HEK293 (cell line): ENCODE data around the gene DBH.

Experiments used
- CTCF ChIA-PET: fragments of 350-600 bp; formaldehyde crosslinking; extraction: SDS; loops from one replicate; lab custom pipeline; 2021; ENCODE audit warnings: antibody characterized with exemption; lab: Yijun Ruan, JAX
- POLR2A ChIA-PET: fragments of 300-600 bp; formaldehyde crosslinking; extraction: SDS; loops from one replicate; lab custom pipeline; 2020; ENCODE audit warnings: antibody characterized with exemption, inconsistent platforms; lab: Yijun Ruan, JAX
- H3K27ac ChIP-seq: fragments of 200-500 bp; sonication (Bioruptor generic); 2 replicates; pipeline ENCODE4 v1.5.1; 2014; ENCODE audit warnings: low read depth, low read length, control low read depth, inconsistent platforms; ENCODE audit errors: extremely low read depth
- H3K36me3 ChIP-seq, 2 experiments: fragments of 200-500 bp in 1 of 2; sonication (Bioruptor generic) in 1 of 2; 1 replicate in 1 of 2; 2 replicates in 1 of 2; pipeline ENCODE4 v1.5.1; 2014 to 2017; ENCODE audit warnings: inconsistent platforms in 2 of 2, low read length in 2 of 2; ENCODE audit not compliant: control insufficient read depth in 2 of 2, insufficient read depth in 1 of 2
- H3K4me1 ChIP-seq: fragments of 200-500 bp; sonication (Bioruptor generic); 2 replicates; pipeline ENCODE4 v1.5.1; 2014; ENCODE audit warnings: mild to moderate bottlenecking, low read length, inconsistent platforms; ENCODE audit not compliant: control insufficient read depth, insufficient read depth
- H3K4me3 ChIP-seq: 2 replicates; pipeline ENCODE4 v1.5.1; 2011; ENCODE audit warnings: low read depth, mild to moderate bottlenecking, control low read depth, low read length, moderate library complexity
- H3K9me3 ChIP-seq: fragments of 200-500 bp; sonication (Bioruptor generic); 2 replicates; pipeline ENCODE4 v1.5.1; 2014; ENCODE audit warnings: low read depth, low read length, inconsistent platforms; ENCODE audit not compliant: control insufficient read depth, insufficient read depth
- EGR2 ChIP-seq: fragments of 450-650 bp; formaldehyde crosslinking; IDR thresholded peaks from 2 replicates; pipeline ENCODE4 v1.5.1; 2016; ENCODE audit warnings: low read depth, missing biosample characterization, missing genetic modification characterization
- FEZF1 ChIP-seq: fragments of 450-650 bp; formaldehyde crosslinking; IDR thresholded peaks from 2 replicates; pipeline ENCODE4 v1.5.1; 2016; ENCODE audit warnings: missing biosample characterization, missing genetic modification characterization
- PRDM1 ChIP-seq: fragments of 450-650 bp; formaldehyde crosslinking; IDR thresholded peaks from 2 replicates; pipeline ENCODE4; 2016; ENCODE audit warnings: missing biosample characterization, missing genetic modification characterization
- SCRT2 ChIP-seq: fragments of 450-650 bp; formaldehyde crosslinking; IDR thresholded peaks from 2 replicates; pipeline ENCODE4 v1.5.1; 2016; ENCODE audit warnings: missing biosample characterization, missing genetic modification characterization
- SETDB1 ChIP-seq: IDR thresholded peaks from one replicate; pipeline ENCODE4 v1.6.1; 2017; ENCODE audit warnings: mild to moderate bottlenecking, low read length, moderate library complexity, mixed read lengths; ENCODE audit not compliant: insufficient read length
- ZFHX2 ChIP-seq: fragments of 450-650 bp; formaldehyde crosslinking; conservative IDR thresholded peaks from 2 replicates; pipeline ENCODE4 v1.5.1; 2016; ENCODE audit warnings: missing biosample characterization, missing genetic modification characterization
- ZNF214 ChIP-seq: fragments of 450-650 bp; formaldehyde crosslinking; IDR thresholded peaks from 2 replicates; pipeline ENCODE4 v1.5.1; 2017; ENCODE audit warnings: missing biosample characterization, mild to moderate bottlenecking, missing genetic modification characterization, borderline replicate concordance
- ZNF521 ChIP-seq: fragments of 450-650 bp; formaldehyde crosslinking; IDR thresholded peaks from 2 replicates; pipeline ENCODE4 v1.5.1; 2017; ENCODE audit warnings: missing biosample characterization, mild to moderate bottlenecking, missing genetic modification characterization
- ZNF707 ChIP-seq: fragments of 450-650 bp; formaldehyde crosslinking; IDR thresholded peaks from 2 replicates; pipeline ENCODE4 v1.5.1; 2016; ENCODE audit warnings: missing biosample characterization, missing genetic modification characterization
- ZNF747 ChIP-seq: fragments of 450-650 bp; formaldehyde crosslinking; IDR thresholded peaks from 2 replicates; pipeline ENCODE4 v1.5.1; 2016; ENCODE audit warnings: missing biosample characterization, missing genetic modification characterization
- ZNF76 ChIP-seq: fragments of 450-650 bp; formaldehyde crosslinking; IDR thresholded peaks from 2 replicates; pipeline ENCODE4; 2016; ENCODE audit warnings: low read depth, missing biosample characterization, missing genetic modification characterization, borderline replicate concordance
- TF ChIP-seq, protein P1 (sequence below): fragments of 450-650 bp; formaldehyde crosslinking; IDR thresholded peaks from 2 replicates; pipeline ENCODE4 v1.5.1; 2017; ENCODE audit warnings: missing biosample characterization, missing genetic modification characterization
- TF ChIP-seq, protein P2 (sequence below): fragments of 450-650 bp; formaldehyde crosslinking; IDR thresholded peaks from 2 replicates; pipeline ENCODE4; 2016; ENCODE audit warnings: missing biosample characterization, missing genetic modification characterization
- TF ChIP-seq, protein P3 (sequence below): fragments of 450-650 bp; formaldehyde crosslinking; IDR thresholded peaks from 2 replicates; pipeline ENCODE4 v1.5.1; 2016; ENCODE audit warnings: missing biosample characterization, missing genetic modification characterization
- TF ChIP-seq, protein P4 (sequence below): fragments of 450-650 bp; formaldehyde crosslinking; IDR thresholded peaks from 2 replicates; pipeline ENCODE4 v1.5.1; 2017; ENCODE audit warnings: missing biosample characterization, missing genetic modification characterization

Gene DBH

DNA sequence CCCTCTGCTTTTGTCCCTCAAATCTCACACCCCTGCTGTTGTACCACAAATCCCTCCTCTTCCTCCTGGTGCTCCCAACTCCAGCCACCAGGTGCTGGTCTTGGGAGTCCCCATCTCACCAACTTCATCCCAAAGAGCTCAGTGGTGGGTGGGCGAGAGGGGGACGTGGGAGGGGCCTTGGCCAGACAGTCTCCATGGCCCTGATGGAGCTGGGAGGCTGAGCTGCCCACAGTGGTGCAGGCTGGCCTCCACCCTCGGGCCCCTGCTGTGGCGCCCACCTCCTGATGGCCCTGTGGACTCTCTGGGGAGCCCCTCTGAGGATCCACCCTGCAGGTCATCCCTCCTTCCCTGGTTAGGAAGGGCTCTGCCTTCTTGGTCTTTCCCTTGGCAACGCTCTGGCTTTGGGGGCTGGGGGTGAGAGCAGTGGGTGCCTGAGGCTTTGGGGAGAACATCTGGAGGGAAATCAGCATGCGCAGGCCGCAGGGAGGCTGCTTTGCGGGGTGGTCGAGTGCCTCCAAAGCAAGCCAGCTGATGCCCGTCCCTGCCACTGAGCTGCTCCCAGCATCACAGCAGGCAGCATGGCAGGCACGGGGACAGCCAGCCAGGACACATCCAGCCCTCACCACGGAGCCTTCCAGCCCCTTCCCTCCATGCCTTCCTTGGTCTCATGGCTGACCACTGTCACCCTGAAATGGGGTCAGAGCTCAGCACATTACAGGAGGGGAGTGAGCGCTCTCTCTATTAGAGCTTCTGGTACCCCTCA lies 19.3 kb upstream of the DBH start:
- no peaks in the 10 kb centered on the region for H3K9me3 ChIP-seq
- no peaks in the 10 kb centered on the region for H3K36me3 ChIP-seq
- no peaks in the 10 kb centered on the region for H3K4me1 ChIP-seq
- ChIA-PET CTCF (interaction anchor here (0.7 to 1.3 kb wide), 4 partner anchors 15 to 378 kb away, joined by 3 to 5 read pairs (median 4); no protein-coding TSS in a partner anchor), POLR2A (interaction anchor here (0.6 kb wide), 1 partner anchor 41 kb away, joined by 3 read pairs; no protein-coding TSS in a partner anchor)
- H3K27ac ChIP-seq = no peak overlapping the region
- TF ChIP-seq ZNF707 (tag by site-specific recombination) (no peak), EGR2 (tag by site-specific recombination) (peak; percentile 64), ZFHX2 (0 out of 2 replicates have a peak, but pooled peaks have one; percentile 23)
- H3K4me3 ChIP-seq = no peak overlapping the region

DNA sequence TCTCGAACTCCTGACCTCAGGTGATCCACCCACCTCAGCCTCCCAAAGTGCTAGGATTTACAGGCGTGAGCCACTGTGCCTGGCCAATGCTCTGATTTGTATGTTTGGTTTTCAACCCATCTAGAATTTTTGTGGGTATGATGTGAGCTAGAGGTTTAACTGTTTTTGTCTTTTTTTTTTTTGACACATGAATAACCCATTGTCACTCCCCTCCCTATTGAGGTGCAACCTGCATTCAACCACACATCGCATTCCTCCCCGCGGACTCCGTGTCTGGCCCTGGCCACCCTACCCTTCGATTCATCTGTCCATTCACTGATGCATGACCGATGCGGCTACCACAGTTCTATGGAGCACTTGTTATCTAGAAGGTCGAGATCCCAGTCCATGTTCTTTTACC lies 17.4 kb upstream of the DBH start:
- Histone ChIP-seq H3K9me3 (no peaks in the 10 kb centered on the region), H3K36me3 (no peaks in the 10 kb centered on the region), H3K4me1 (no peaks in the 10 kb centered on the region)
- CTCF ChIA-PET = interaction anchor here (1.0 kb wide), 1 partner anchor 14 kb away, joined by 3 read pairs; no protein-coding TSS in a partner anchor
- TF ChIP-seq FEZF1 (tag by site-specific recombination) (no peak), ZNF214 (no peak), ZNF747 (tag by site-specific recombination) (no peak)
- TF ChIP-seq, protein P1, sequence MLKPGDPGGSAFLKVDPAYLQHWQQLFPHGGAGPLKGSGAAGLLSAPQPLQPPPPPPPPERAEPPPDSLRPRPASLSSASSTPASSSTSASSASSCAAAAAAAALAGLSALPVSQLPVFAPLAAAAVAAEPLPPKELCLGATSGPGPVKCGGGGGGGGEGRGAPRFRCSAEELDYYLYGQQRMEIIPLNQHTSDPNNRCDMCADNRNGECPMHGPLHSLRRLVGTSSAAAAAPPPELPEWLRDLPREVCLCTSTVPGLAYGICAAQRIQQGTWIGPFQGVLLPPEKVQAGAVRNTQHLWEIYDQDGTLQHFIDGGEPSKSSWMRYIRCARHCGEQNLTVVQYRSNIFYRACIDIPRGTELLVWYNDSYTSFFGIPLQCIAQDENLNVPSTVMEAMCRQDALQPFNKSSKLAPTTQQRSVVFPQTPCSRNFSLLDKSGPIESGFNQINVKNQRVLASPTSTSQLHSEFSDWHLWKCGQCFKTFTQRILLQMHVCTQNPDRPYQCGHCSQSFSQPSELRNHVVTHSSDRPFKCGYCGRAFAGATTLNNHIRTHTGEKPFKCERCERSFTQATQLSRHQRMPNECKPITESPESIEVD (tag by site-specific recombination) = no peak
- TF ChIP-seq, all 188 proteins: peak for 0
- POLR2A ChIA-PET = interaction anchor here (0.6 kb wide), 1 partner anchor 8 kb away, joined by 9 read pairs; no protein-coding TSS in a partner anchor
- no peak overlapping the region for H3K27ac ChIP-seq
- H3K4me3 ChIP-seq = no peak overlapping the region

DNA sequence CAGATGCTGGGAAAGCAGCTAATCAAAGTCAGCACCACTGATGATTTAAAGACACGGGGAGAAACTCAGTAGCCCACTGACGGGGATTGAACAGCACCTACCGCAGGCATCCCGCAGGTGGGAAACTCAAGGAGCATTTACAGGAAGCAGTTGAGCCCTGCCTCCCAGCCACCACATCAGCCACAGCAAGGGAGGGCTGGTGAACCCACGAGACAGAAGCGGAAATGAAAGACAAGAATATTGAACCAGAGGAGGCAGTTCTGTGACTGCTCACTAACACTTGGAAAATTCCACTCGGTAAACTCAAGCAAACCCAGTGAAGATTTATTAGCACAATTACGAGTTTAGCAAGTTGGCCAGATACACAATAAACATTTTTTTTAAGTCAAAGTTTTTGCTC lies 16.4 kb upstream of the DBH start:
- no peaks in the 10 kb centered on the region for H3K36me3 ChIP-seq
- H3K27ac ChIP-seq = no peak overlapping the region
- no peaks in the 10 kb centered on the region for H3K9me3 ChIP-seq
- TF ChIP-seq ZNF521 (tag by site-specific recombination) = no peak
- no peak for TF ChIP-seq ZNF76 (tag by site-specific recombination)
- TF ChIP-seq, protein P2, sequence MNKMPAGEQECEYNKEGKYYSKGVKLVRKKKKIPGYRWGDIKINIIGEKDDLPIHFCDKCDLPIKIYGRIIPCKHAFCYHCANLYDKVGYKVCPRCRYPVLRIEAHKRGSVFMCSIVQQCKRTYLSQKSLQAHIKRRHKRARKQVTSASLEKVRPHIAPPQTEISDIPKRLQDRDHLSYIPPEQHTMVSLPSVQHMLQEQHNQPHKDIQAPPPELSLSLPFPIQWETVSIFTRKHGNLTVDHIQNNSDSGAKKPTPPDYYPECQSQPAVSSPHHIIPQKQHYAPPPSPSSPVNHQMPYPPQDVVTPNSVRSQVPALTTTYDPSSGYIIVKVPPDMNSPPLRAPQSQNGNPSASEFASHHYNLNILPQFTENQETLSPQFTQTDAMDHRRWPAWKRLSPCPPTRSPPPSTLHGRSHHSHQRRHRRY (tag by site-specific recombination) = no peak
- TF ChIP-seq, protein P3, sequence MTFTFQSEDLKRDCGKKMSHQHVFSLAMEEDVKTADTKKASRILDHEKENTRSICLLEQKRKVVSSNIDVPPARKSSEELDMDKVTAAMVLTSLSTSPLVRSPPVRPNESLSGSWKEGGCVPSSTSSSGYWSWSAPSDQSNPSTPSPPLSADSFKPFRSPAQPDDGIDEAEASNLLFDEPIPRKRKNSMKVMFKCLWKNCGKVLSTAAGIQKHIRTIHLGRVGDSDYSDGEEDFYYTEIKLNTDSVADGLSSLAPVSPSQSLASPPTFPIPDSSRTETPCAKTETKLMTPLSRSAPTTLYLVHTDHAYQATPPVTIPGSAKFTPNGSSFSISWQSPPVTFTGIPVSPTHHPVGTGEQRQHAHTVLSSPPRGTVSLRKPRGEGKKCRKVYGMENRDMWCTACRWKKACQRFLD = no peak
- TF ChIP-seq, protein P4, sequence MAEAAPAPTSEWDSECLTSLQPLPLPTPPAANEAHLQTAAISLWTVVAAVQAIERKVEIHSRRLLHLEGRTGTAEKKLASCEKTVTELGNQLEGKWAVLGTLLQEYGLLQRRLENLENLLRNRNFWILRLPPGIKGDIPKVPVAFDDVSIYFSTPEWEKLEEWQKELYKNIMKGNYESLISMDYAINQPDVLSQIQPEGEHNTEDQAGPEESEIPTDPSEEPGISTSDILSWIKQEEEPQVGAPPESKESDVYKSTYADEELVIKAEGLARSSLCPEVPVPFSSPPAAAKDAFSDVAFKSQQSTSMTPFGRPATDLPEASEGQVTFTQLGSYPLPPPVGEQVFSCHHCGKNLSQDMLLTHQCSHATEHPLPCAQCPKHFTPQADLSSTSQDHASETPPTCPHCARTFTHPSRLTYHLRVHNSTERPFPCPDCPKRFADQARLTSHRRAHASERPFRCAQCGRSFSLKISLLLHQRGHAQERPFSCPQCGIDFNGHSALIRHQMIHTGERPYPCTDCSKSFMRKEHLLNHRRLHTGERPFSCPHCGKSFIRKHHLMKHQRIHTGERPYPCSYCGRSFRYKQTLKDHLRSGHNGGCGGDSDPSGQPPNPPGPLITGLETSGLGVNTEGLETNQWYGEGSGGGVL (tag by site-specific recombination) = no peak
- no peak for TF ChIP-seq SETDB1
- TF ChIP-seq SCRT2 (tag by site-specific recombination) = no peak
- TF ChIP-seq PRDM1 (tag by site-specific recombination) = no peak
- TF ChIP-seq, all 188 proteins: peak for 0
- no peak overlapping the region for H3K4me3 ChIP-seq
- POLR2A ChIA-PET = no interaction called here
- CTCF ChIA-PET = interaction anchor here (1.0 kb wide), 1 partner anchor 15 kb away, joined by 3 read pairs; no protein-coding TSS in a partner anchor
- H3K4me1 ChIP-seq = no peaks in the 10 kb centered on the region
